ENCODE measurements around the gene NUP93.
A peak's percentile ranks its signal among the peaks of the same experiment; 100 is the strongest.
"Not testable (repeated sequence)": the region's sequence is repeated elsewhere in the genome, so short reads cannot be mapped to it uniquely, and the experiment has no call there.

Gene NUP93

GRCh38 chr16:56700195-56700594 lies 29.7 kb upstream of the NUP93 start:
- ATAC-seq: no peak
- Mint-ChIP-seq H3K36me3 (peaks cover 4% of the 10 kb centered on the region), H3K4me1 (no peaks in the 10 kb centered on the region), H3K27ac (no peak overlapping the region), H3K9me3 (peaks cover 4% of the 10 kb centered on the region), H3K27me3 (peaks cover 8% of the 10 kb centered on the region), H3K4me3 (no peak overlapping the region)

DNA sequence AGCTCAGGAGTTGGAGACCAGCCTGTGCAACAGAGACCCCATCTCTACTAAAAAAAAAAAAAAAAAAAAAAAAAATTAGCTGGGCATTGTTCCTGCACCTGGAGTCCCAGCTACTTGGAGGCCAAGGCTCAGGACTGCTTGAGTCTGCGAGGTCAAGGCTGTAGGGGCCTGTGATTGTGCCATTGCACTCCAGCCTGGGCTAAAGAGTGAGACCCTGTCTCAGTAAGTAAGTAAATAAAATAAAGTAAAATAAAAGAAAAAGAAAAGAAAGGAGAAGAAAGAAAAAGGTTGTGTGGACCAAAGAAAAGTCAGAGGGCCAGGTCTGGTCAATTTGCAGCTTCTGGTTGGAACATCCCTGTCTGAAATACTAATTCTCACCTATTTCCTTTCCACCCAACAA lies 29.3 kb upstream of the NUP93 start:
- no peaks in the 10 kb centered on the region for H3K4me1 Mint-ChIP-seq
- ATAC-seq: no peak
- no peak overlapping the region for H3K27ac Mint-ChIP-seq
- no peak overlapping the region for H3K4me3 Mint-ChIP-seq
- peaks cover 4% of the 10 kb centered on the region for H3K36me3 Mint-ChIP-seq
- peaks cover 8% of the 10 kb centered on the region for H3K27me3 Mint-ChIP-seq
- peaks cover 4% of the 10 kb centered on the region for H3K9me3 Mint-ChIP-seq

GRCh38 chr16:56701534-56701933 lies 28.4 kb upstream of the NUP93 start:
- no peaks in the 10 kb centered on the region for H3K4me1 Mint-ChIP-seq
- H3K27me3 Mint-ChIP-seq: peaks cover 8% of the 10 kb centered on the region
- H3K9me3 Mint-ChIP-seq: peaks cover 4% of the 10 kb centered on the region
- H3K36me3 Mint-ChIP-seq: peaks cover 4% of the 10 kb centered on the region
- peak overlapping the region; percentile 12 for H3K27ac Mint-ChIP-seq
- H3K4me3 Mint-ChIP-seq: no peak overlapping the region
- ATAC-seq: no peak

DNA sequence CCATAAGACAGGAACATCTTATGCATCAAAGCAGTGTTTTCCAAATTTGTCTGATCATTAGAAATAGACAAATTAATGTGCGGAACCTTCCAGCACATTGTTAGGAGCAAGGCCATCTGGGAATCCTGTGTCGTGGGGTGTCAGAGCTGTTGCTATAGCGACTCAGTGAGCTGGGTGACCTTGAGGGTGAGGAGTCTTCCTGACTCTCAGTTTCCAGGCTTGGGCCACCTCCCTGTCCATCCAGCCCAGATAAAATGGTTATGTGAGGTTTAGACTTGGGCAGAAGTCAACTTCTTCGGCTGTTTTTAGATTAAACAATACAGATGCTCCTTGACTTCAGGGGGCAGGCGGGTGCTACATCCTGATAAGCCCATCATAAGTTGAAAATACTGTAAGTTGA lies 27.1 kb upstream of the NUP93 start:
- Mint-ChIP-seq H3K27me3 (no peaks in the 10 kb centered on the region), H3K9me3 (no peaks in the 10 kb centered on the region), H3K4me3 (no peak overlapping the region), H3K36me3 (no peaks in the 10 kb centered on the region), H3K4me1 (no peaks in the 10 kb centered on the region), H3K27ac (no peak overlapping the region)
- no peak for ATAC-seq

GRCh38 chr16:56708525-56709442 lies 21.1 kb upstream of the NUP93 start:
- no peaks in the 10 kb centered on the region for H3K27me3 Mint-ChIP-seq
- H3K36me3 Mint-ChIP-seq: no peaks in the 10 kb centered on the region
- no peaks in the 10 kb centered on the region for H3K9me3 Mint-ChIP-seq
- no peak overlapping the region for H3K4me3 Mint-ChIP-seq
- no peak overlapping the region for H3K27ac Mint-ChIP-seq
- no peaks in the 10 kb centered on the region for H3K4me1 Mint-ChIP-seq
- ATAC-seq: no peak

DNA sequence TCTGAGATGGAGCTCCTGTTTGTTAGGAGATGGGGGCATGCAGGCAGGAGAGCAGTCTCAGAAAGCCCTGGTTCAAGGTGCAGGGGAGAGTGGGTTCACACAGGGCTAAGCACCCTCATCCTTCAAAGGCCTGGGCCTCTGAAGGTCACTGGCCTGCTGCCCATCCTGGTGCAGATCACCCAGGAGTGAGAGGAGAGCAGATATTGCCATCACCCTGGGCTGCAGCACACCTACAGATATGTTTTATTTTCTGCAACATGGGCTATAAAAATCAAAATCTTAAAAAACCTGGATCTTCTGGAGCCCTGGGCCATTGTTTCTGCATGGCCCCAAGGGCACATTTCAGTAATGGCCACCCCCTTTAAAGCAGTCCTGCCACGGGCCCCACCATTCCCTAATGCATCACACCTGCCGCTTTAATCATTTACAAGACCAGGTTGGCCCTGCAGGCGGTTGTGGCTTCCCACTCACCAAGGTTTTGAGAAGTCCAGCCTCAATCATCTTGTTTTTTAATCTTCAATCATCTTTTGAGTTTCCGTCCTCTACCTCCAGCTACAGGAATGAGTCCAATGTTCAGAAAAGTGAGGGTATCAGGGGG lies 20.4 kb upstream of the NUP93 start:
- no peak for ATAC-seq
- Mint-ChIP-seq H3K36me3 (no peaks in the 10 kb centered on the region), H3K27ac (no peak overlapping the region), H3K27me3 (no peaks in the 10 kb centered on the region), H3K4me3 (no peak overlapping the region), H3K4me1 (no peaks in the 10 kb centered on the region), H3K9me3 (no peaks in the 10 kb centered on the region)

DNA sequence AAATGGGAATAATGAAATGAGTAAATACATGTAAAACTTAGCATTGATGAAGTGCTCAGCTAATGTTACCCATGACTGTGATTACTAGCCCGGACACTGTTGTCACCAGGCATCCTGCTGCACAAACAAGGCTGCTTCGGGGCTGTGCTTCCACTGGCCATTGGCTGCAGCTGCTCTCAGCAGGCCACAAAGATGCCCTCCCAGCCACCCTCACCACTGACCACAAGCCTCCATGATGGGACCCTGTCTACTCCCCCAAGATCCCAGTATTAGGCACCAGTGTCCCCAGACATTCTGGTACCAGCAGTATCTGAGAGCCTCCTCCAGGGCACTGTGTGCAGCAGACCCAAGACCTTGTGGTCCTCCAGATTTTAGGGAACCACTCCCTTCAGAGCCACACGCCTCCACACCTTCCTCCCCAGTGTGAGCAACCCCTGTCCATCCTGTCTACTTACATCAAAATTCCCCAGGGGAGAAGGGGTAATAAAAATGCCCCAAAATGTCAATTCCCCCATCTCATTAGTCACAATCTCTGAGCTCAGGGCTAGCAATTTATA lies 19.7 kb upstream of the NUP93 start:
- ATAC-seq: no peak
- no peaks in the 10 kb centered on the region for H3K27me3 Mint-ChIP-seq
- no peak overlapping the region for H3K27ac Mint-ChIP-seq
- H3K36me3 Mint-ChIP-seq: no peaks in the 10 kb centered on the region
- no peaks in the 10 kb centered on the region for H3K9me3 Mint-ChIP-seq
- H3K4me3 Mint-ChIP-seq: no peak overlapping the region
- H3K4me1 Mint-ChIP-seq: no peaks in the 10 kb centered on the region

- Mint-ChIP-seq H3K4me3 (no peak overlapping the region), H3K27me3 (no peaks in the 10 kb centered on the region), H3K36me3 (no peaks in the 10 kb centered on the region), H3K4me1 (no peaks in the 10 kb centered on the region), H3K9me3 (no peaks in the 10 kb centered on the region), H3K27ac (no peak overlapping the region)
- no peak for ATAC-seq
Measured at GRCh38 chr16:56711862-56712261, 18.1 kb upstream of the NUP93 start.

DNA sequence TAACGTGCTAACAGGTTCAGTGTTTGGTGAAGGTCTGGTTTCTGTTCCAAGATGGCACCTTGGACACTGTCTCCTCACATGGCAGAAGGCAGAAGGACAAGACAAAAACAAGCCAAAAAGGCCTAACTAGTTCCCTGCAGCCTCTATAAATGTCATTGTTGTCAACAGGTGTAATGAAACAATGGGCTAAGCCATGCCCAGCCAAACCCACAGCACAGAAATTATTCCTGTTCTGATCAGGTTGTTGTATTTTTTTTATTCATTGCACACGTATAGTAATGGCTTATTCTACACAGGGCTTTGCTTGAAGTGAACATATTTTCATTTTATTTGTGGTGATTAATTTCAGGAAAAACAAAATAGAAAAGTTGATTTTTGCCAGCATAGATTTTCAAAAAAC lies 16.1 kb upstream of the NUP93 start:
- no peak overlapping the region for H3K4me3 Mint-ChIP-seq
- H3K27ac Mint-ChIP-seq: no peak overlapping the region
- H3K36me3 Mint-ChIP-seq: no peaks in the 10 kb centered on the region
- no peak for ATAC-seq
- no peaks in the 10 kb centered on the region for H3K27me3 Mint-ChIP-seq
- no peaks in the 10 kb centered on the region for H3K9me3 Mint-ChIP-seq
- no peaks in the 10 kb centered on the region for H3K4me1 Mint-ChIP-seq

DNA sequence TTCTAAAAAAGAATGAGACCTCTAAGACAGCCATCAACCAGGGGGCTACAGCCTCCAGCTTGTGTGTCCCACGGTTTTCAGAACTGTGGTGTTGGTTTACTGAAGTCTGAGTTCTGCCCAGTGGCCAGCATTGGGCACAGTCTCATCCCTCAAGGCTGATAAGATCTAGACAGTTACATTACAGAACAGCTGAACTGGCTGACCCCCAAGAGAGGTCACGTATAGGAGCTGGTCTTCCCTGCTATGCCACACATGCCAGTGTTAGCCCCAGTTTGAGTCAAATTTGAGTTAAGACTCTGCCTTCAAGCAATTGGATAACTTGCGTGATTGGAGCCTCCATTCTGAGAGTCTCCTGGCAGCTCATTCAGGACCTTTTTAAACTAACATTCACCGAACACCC lies 14.8 kb upstream of the NUP93 start:
- Mint-ChIP-seq H3K27ac (no peak overlapping the region), H3K9me3 (no peaks in the 10 kb centered on the region), H3K27me3 (no peaks in the 10 kb centered on the region), H3K4me3 (no peak overlapping the region), H3K4me1 (no peaks in the 10 kb centered on the region), H3K36me3 (no peaks in the 10 kb centered on the region)
- no peak for ATAC-seq

DNA sequence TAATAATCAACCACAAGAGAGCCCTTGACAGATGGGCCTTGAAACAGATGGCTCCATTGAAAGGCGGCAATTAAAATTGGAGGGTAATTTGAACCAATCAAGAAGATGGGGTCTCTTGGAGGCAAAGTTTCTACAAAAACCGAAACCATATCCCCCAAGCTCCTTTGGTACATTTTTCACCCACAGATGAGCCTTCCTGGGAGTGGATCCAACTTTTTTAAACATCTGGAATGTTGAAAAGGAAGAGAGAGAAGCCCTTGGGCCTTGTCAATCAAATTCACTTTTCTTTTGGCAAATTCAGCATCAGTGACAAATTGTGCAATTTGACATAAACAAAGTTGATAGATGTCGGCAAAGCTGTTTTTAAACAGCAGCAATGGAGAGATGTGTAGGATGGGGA lies 13.2 kb upstream of the NUP93 start:
- H3K27me3 Mint-ChIP-seq: no peaks in the 10 kb centered on the region
- H3K4me3 Mint-ChIP-seq: no peak overlapping the region
- no peaks in the 10 kb centered on the region for H3K4me1 Mint-ChIP-seq
- no peak for ATAC-seq
- H3K9me3 Mint-ChIP-seq: no peaks in the 10 kb centered on the region
- no peak overlapping the region for H3K27ac Mint-ChIP-seq
- no peaks in the 10 kb centered on the region for H3K36me3 Mint-ChIP-seq

GRCh38 chr16:56717532-56717931 lies 12.4 kb upstream of the NUP93 start:
- H3K4me1 Mint-ChIP-seq, H3K9me3 Mint-ChIP-seq, H3K36me3 Mint-ChIP-seq, ATAC-seq, H3K27me3 Mint-ChIP-seq, H3K4me3 Mint-ChIP-seq, H3K27ac Mint-ChIP-seq: not testable (repeated sequence)

GRCh38 chr16:56722200-56722842 lies 7.6 kb upstream of the NUP93 start:
- no peak for ATAC-seq
- H3K4me1 Mint-ChIP-seq: no peaks in the 10 kb centered on the region
- no peaks in the 10 kb centered on the region for H3K9me3 Mint-ChIP-seq
- no peaks in the 10 kb centered on the region for H3K36me3 Mint-ChIP-seq
- H3K4me3 Mint-ChIP-seq: no peak overlapping the region
- H3K27ac Mint-ChIP-seq: no peak overlapping the region
- peaks cover 15% of the 10 kb centered on the region for H3K27me3 Mint-ChIP-seq

GRCh38 chr16:56724191-56724590 lies 5.7 kb upstream of the NUP93 start:
- H3K4me3 Mint-ChIP-seq: no peak overlapping the region
- no peak for ATAC-seq
- H3K27ac Mint-ChIP-seq: no peak overlapping the region
- peaks cover 7% of the 10 kb centered on the region for H3K4me1 Mint-ChIP-seq
- H3K9me3 Mint-ChIP-seq: no peaks in the 10 kb centered on the region
- H3K36me3 Mint-ChIP-seq: no peaks in the 10 kb centered on the region
- H3K27me3 Mint-ChIP-seq: peaks cover 15% of the 10 kb centered on the region

GRCh38 chr16:56726283-56726682 lies 3.6 kb upstream of the NUP93 start:
- Mint-ChIP-seq H3K36me3 (no peaks in the 10 kb centered on the region), H3K4me3 (no peak overlapping the region), H3K4me1 (peaks cover 14% of the 10 kb centered on the region), H3K27me3 (peaks cover 15% of the 10 kb centered on the region), H3K27ac (no peak overlapping the region), H3K9me3 (no peaks in the 10 kb centered on the region)
- no peak for ATAC-seq

All from stimulated activated memory B cell treated with anti-CD40 and anti-IgM and Interleukin-4, amounts not matched to agents 10 μg/mL and 1 μg/mL and 100 μg/mL, for 72 hours (primary cell).